ENCODE measurements around the gene TBX19.
"Not testable (repeated sequence)": the region's sequence is repeated elsewhere in the genome, so short reads cannot be mapped to it uniquely, and the experiment has no call there.

The TBX19 gene

DNA sequence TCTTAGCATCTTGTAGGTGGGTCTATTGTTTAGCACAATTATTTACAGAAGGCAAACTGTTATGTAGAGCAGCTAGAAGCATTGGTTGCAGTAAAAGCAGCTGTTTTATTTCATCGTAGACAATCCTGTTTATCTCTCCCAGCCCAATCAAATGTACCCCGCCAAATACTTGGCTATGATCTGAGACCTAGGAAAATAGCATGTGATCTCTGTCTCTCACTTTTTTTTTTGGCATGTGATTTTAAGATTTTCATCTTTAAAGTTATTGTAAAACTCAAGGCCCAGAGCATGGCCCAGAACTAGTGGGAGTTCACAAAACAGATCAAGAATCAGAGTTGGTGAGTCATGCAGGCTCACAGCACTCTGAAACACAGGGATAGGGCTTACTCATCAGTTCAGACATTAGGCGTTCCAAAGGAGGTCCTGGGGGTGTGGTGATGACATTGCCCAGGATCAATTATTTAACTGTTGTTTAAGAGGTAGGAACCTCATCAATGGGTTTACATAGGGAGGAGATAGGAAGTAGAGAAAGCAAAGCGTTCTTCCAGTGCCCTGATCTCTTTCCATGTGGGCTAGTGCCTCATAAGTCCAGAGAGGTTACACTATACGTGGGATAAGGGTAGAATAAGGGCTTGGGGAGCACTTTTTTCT, 40.2 kb downstream of the TBX19 start:
- no peak for DNase-seq

- no peak for DNase-seq
Observed at GRCh38 chr1:168321945-168322344, 41.3 kb downstream of the TBX19 start.

- no peak for DNase-seq
Observed at GRCh38 chr1:168324745-168325425, 44.2 kb downstream of the TBX19 start.

DNA sequence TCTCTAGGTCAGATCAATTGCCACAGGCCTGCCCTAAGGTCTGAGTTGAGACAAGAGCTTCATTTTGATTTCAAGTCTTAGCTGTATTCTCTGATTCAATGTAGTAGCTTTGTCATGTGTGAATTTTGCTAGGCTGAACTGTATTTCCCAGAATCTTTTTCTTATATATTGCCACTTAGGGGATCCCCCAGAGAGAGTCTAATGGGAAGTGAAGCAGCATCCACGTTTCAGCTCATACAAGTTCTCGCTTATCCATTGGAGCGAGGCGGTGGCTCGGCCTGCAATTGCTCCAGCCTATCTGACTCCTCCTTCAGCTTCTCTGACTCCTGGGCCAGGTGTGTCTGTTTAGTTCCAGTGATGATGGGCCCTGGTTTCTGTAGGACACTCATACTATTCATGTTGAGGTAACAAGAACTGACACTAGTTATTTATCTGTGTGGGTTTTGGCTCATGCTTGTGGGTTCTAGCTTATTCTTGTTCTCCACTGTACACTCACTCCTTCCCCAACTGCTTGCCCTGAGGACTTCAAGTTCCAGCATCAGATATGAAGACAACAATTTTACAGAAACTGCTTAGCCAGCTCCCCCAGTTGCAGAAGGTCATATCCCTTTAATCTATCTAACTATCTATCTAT, 48.2 kb downstream of the TBX19 start:
- DNase-seq: no peak

GRCh38 chr1:168330285-168330684, 49.6 kb downstream of the TBX19 start:
- no peak for DNase-seq

GRCh38 chr1:168331569-168331968, 50.9 kb downstream of the TBX19 start:
- no peak for DNase-seq

DNA sequence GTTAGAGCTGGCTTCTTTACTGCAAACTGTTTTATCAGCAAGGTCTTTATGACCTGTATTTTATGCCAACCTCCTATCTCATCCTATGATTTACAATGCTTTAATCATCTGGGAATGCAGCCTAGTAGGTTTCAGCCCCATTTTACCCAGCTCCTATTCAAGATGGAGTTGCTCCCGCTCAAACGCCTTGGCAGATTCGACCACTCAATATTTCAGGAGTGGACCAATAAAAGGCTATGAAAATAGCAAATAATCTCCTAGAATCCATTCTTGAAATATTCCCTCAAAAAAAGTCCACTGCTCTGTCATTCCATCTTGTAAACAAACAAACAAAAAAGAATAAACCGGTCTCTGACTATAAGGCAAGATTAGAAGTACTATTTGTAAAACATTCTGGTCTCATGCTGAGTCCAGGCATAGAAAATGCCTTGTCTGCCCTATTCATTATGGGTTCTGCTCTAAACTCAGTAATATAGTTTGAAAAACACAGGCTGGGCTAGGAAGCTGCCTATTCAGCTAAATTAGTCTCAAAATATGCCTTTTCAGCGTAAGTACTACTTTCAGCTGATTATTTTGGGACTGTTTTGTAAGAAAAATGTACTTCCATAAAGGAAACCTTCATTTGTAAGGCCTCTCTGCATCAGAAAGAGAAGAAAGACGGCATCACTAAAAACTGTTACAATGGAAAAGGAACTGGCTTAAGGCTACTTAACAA, 53.0 kb downstream of the TBX19 start:
- DNase-seq: no peak

DNA sequence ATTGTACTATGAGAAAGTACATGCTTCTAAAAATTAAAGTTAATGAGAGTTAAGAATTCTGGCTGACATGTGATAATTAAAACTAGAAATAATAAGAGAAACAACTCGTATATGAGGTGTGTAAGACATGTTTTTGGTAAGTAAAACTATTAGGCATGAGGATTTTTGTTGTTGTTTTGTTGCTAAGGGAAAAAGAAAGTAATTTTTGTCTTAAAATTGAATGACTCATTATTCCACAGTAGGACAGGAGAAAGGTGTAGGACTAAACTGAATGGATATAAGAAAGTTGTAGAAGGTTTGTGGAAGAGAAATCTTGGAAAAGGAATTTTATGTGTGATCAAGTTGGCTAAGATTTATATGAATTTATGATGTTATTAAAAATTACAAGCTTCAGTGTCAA, 54.8 kb downstream of the TBX19 start:
- DNase-seq: no peak

DNA sequence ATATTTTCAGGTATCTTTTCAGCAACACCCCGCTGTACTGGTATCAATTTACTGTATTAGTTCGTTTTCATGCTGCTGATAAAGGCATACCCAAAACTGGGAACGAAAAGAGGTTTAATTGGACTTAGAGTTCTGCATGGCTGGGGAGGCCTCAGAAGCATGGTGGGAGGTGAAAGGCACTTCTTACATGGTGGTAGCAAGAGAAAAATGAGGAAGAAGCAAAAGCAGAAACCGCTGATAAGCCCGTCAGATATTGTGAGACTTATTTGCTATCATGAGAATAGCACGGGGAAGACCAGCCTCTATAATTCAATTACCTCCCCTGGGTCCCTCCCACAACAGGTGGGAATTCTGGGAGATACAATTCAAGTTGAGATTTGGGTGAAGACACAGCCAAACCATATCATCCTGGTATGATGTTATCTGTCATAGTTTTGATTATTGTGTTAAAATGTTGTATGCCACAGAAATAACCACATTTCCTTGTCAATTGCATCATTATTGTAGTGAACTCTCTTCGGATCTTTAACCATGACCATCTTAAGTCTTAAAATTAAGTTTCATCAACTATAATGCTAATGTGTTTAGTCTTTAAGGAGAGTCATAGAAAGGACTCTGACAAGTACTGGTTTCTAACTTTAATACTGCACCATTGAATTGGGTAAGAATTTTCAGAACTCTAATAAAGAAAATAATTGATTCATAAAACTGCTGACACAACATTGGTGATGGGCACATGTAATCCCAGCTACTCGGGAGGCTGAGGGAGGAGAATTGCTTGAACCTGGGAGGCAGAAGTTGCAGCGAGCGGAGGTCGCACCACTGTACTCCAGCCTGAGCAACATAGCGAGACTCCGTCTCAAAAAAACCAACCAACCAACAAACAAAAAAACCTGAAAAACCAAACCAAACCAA, 58.2 kb downstream of the TBX19 start:
- DNase-seq: no peak

GRCh38 chr1:168340781-168341482, 60.3 kb downstream of the TBX19 start:
- no peak for DNase-seq

- no peak for DNase-seq
Observed at GRCh38 chr1:168341483-168341975, 60.9 kb downstream of the TBX19 start.

DNA sequence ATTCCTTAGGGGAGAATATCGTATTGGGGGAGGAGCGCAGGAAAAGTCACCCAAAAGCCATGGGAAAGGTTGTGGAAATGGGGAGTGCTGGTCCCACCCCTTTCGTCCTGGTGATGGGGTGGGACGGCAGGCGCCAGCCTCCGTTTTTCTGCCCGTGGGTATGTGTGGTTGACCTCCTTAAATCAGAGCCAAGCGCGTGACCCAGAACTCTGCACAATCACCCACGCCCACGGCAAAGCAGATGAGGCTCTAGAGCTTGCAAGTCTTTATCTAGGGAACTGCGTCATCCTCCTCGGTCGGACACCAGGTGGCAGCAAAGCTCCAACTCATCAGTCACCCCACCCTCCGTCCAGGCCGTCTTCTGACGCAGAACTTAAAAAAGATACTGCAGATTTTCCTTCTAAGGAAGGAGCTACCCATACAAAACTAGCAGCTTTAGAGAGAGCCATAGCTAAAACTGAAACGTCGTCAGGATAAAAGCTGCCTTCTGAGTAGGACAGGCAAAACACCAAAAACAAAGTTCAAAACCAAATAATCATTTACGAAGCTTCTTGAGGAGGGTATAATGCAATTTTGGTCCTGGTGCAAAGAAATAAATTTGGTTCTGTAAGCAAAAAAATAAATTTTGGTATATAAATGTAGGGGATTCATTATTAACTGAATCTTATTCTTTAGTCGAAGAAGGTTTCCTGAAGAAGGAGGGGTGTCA, 62.0 kb downstream of the TBX19 start:
- DNase-seq: peak; percentile 56

DNA sequence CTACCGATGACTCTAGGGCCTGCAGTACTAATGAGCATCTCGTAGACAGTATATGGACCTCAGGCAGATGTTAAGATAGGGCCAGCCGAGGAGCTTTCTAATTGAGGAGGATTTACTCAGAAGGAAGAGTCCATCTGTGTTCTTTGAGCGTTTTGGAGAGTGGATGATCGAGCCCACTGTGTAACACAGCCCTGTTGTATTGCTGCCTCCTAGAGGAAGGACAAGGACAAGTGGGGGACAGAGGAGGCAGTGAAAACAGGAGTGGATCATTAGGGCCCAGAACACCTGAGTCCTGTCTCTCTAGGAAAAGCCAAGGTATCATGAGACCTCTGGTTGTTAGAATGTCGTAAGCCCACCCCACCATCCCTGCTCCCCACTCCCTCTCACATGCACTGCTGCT, 62.9 kb downstream of the TBX19 start:
- DNase-seq: no peak

DNA sequence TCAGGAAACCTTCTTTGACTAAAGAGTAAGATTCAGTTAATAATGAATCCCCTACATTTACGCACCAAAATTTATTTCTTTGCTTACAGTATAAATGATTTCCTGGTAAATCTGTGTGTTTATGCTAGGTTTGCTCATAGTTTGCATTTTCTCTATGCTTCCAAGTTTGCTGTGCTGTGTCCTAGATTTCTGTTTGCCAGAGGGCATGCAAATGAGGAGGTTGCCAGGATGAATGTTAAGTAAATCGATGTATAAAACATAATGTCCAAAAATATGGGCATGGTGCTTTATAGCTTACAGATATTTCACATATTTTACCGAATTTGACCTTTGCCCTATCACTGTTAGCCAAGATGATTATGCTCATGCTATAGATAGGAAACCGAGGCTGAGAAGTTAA, 63.8 kb downstream of the TBX19 start:
- DNase-seq: no peak

- DNase-seq: no peak
Observed at GRCh38 chr1:168345939-168346338, 65.3 kb downstream of the TBX19 start.

- no peak for DNase-seq
Observed at GRCh38 chr1:168347630-168348029, 67.0 kb downstream of the TBX19 start.

GRCh38 chr1:168348146-168348709, 67.6 kb downstream of the TBX19 start:
- no peak for DNase-seq

GRCh38 chr1:168354335-168355269, 73.9 kb downstream of the TBX19 start:
- DNase-seq: not testable (repeated sequence)
